Heart left ventricle (tissue), 16 donors: ENCODE measurements around the gene IFNAR1. TPM values are rescaled to one million over a fixed set of nuclear protein-coding genes. Genes with fewer than 3 reads are reported as not detected.

Experiments used
- ATAC-seq, 4 donors: fragments of 200-7000 bp; cut with Tn5 transposase; one replicate each; pipeline ENCODE4 v1.9.1; 2020 to 2022; ENCODE audit warnings: moderate library complexity in 4 of 4, mild to moderate bottlenecking in 3 of 4, moderate number of reproducible peaks in 1 of 4
- DNase-seq, 5 donors: peaks; one replicate each; pipeline ENCODE4 v3.0.0-alpha.2; 2020
- H3K27ac ChIP-seq, 12 donors: fragments of 200-600 bp; sonication (generic) in 4 of 12; one replicate each; pipeline versions ENCODE4 v1.5.0 to v1.8.0; 2016 to 2022; ENCODE audit warnings: mild to moderate bottlenecking in 2 of 12
- H3K27me3 ChIP-seq, 9 donors: fragments of 200-600 bp; sonication (generic) in 2 of 9; one replicate each; pipeline versions ENCODE4 v1.5.1 to v1.8.0; 2016 to 2022; ENCODE audit warnings: mild to moderate bottlenecking in 3 of 9
- H3K36me3 ChIP-seq, 9 donors: fragments of 200-600 bp; sonication (generic) in 2 of 9; one replicate each; pipeline versions ENCODE4 v1.5.0 to v1.8.0; 2018 to 2022; ENCODE audit warnings: mild to moderate bottlenecking in 2 of 9
- H3K4me1 ChIP-seq, 12 donors: fragments of 200-600 bp; sonication (generic) in 4 of 12; one replicate each; pipeline versions ENCODE4 v1.5.0 to v1.8.0; 2016 to 2022; ENCODE audit warnings: mild to moderate bottlenecking in 3 of 12
- H3K4me3 ChIP-seq, 12 donors: fragments of 200-600 bp; sonication (generic) in 4 of 12; one replicate each; pipeline versions ENCODE4 v1.5.0 to v1.8.0; 2017 to 2022; ENCODE audit warnings: mild to moderate bottlenecking in 9 of 12, moderate library complexity in 4 of 12
- H3K9me3 ChIP-seq, 12 donors: fragments of 200-600 bp; sonication (generic) in 4 of 12; one replicate each; pipeline versions ENCODE4 v1.5.0 to v1.8.0; 2016 to 2022; ENCODE audit warnings: mild to moderate bottlenecking in 1 of 12
- POLR2A ChIP-seq, 2 donors: fragments of 450-650 bp; IDR thresholded peaks; one replicate each; pipeline ENCODE4 v1.6.1; 2017; ENCODE audit warnings: antibody characterized with exemption in 2 of 2, mild to moderate bottlenecking in 2 of 2, moderate library complexity in 2 of 2
- WGBS, 4 donors: extraction: QIAGEN DNeasy Blood & Tissue Kit in 2 of 4; methylation state at CpG; one replicate each; pipeline versions ENCODE4 v1.1.5 to v1.1.7; 2013 to 2018; 5-methylcytosine and 5-hydroxymethylcytosine counted together
- intact Hi-C, 10 donors: fragments of 100-400 bp; cut with DNase I; formaldehyde crosslinking; loops; one replicate each; pipeline versions ENCODE4 v1.11.1 to v1.14.2; 2022
- polyA plus RNA-seq, 2 donors: library from polyadenylated mRNA; stranded (reverse); fragments of 200-250 nt; gene quantifications; one replicate each; pipeline ENCODE4 v1.2.3, GENCODE V29; 2013
- total RNA-seq, 9 donors: library from RNA; depleted of rRNA in 2 of 9; stranded (reverse); fragments of >200 nt in 2 of 9; fragmentation: NEBNext Ultra II Directional in 3 of 9; extraction: Animal tissue kit (Norgen Biotek cat#: 25700) in 3 of 9; gene quantifications; one replicate each; pipeline versions ENCODE4 v1.1.0 to v1.2.4, GENCODE V29; 2016 to 2023
- TF ChIP-seq, protein P1 (sequence below), 12 donors: fragments of 200-600 bp; sonication (generic) in 4 of 12; IDR thresholded peaks; one replicate each; pipeline versions ENCODE4 v1.5.0 to v1.8.0; 2018 to 2022; ENCODE audit warnings: antibody characterized with exemption in 12 of 12, mild to moderate bottlenecking in 5 of 12
- donor health status: ischemic (EF 13 %, LVEDD 7.1; RV severe dilation, severe dysfunction).
- donor health status: healthy with polysubstance abuse.
- donor health status: DM: no; HTN: yes; CAD: no.
- donor health status: DM: no; HTN: no; CAD: no.
- donor health status: ischemic (EF 25% LVEDD 6.9; RV normal size, moderate dysfunction).
- donor health status: ischemic (EF 25% LVEDD 5.7; RV mildly dilated, moderate dysfunction).
- donor health status: healthy.
- donor health status: DM: yes; HTN: yes; CAD: no.
- donor health status: ischemic (EF 35%, LVEDD 5.7; RV mildly dilated, moderate dysfunction).
- donor health status: nonischemic (EF 11% LVEDD 7.7; RV severe dilation, severe dysfunction).
- donor health status: DM: yes; HTN: yes; CAD: no.
- donor health status: PGD.
- donor health status: ischemic (EF 29% LVEDD 5.4; RV normal size, mild dysfunction).
- donor health status: nonischemic (EF 23%, LVEDD 6.1; RV moderate dilation, normal function).

IFNAR1 gene
- total and polyA plus RNA-seq, 11 donors = 6.5 to 38.9 (median 22.5) TPM

GRCh38 chr21:33300701-33301631 lies 23.8 kb upstream of the IFNAR1 start:
- DNase-seq = peak in 3 of 5 donors; percentile 33 to 51 (median 47)
- no peaks in the 10 kb centered on the region for H3K9me3 ChIP-seq
- intact Hi-C loops = no loop called here
- no peak for TF ChIP-seq POLR2A (IDR thresholded peaks at IDR 0.05)
- TF ChIP-seq, protein P1, sequence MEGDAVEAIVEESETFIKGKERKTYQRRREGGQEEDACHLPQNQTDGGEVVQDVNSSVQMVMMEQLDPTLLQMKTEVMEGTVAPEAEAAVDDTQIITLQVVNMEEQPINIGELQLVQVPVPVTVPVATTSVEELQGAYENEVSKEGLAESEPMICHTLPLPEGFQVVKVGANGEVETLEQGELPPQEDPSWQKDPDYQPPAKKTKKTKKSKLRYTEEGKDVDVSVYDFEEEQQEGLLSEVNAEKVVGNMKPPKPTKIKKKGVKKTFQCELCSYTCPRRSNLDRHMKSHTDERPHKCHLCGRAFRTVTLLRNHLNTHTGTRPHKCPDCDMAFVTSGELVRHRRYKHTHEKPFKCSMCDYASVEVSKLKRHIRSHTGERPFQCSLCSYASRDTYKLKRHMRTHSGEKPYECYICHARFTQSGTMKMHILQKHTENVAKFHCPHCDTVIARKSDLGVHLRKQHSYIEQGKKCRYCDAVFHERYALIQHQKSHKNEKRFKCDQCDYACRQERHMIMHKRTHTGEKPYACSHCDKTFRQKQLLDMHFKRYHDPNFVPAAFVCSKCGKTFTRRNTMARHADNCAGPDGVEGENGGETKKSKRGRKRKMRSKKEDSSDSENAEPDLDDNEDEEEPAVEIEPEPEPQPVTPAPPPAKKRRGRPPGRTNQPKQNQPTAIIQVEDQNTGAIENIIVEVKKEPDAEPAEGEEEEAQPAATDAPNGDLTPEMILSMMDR (IDR thresholded peaks at IDR 0.05) = no peak
- ATAC-seq = peak in 3 of 4 donors; percentile 64 to 77 (median 77)
- H3K27ac ChIP-seq = peak overlapping the region; percentile 37 to 96 (median 68)
- H3K27me3 ChIP-seq = no peaks in the 10 kb centered on the region
- 47 to 57% (median 51%) methylated on average over 10 of the region's 10 CpGs for WGBS, 4 donors
- H3K4me1 ChIP-seq = peaks cover 0 to 72% (median 19%) of the 10 kb centered on the region in 12 donors
- H3K4me3 ChIP-seq = no peak overlapping the region
- H3K36me3 ChIP-seq = peaks cover 0 to 17% (median 8%) of the 10 kb centered on the region in 9 donors

DNA sequence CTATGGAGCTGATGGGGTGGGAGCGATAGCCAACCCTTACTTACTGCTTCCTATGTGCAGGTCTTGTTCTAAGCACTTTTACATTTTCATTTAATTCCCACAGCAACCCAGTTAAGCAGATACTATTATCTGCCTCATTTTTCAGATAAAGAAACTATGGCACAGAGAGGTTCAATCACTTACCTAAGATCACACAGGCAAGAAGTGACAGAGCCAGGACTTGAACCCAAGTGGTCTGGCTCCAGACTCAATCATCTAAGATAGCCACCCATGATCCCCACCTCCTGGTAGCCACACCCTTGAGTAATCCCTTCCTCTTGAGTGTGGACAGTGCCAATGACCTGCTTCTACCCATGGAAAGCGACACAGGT lies 23.2 kb upstream of the IFNAR1 start:
- intact Hi-C loops = no loop called here

GRCh38 chr21:33302055-33302454 lies 22.7 kb upstream of the IFNAR1 start:
- Histone ChIP-seq H3K4me3 (no peak overlapping the region), H3K27ac (peak overlapping the region in 10 of 12 donors; percentile 55 to 96 (median 70)), H3K4me1 (peaks cover 0 to 72% (median 19%) of the 10 kb centered on the region in 12 donors), H3K9me3 (no peaks in the 10 kb centered on the region), H3K36me3 (peaks cover 0 to 6% (median 0%) of the 10 kb centered on the region in 9 donors), H3K27me3 (no peaks in the 10 kb centered on the region)
- intact Hi-C loops = no loop called here
- 87 to 93% (median 92%) methylated on average over 7 of the region's 7 CpGs for WGBS, 4 donors
- DNase-seq (no peak), ATAC-seq (no peak)
- TF ChIP-seq POLR2A (IDR thresholded peaks at IDR 0.05) = no peak
- TF ChIP-seq, protein P1 (IDR thresholded peaks at IDR 0.05) = no peak

More for the DNA sequence above, 23.2 kb upstream of the IFNAR1 start:
- WGBS, 4 donors = 72 to 80% (median 74%) methylated on average over 2 of the region's 2 CpGs
- TF ChIP-seq, protein P1 (IDR thresholded peaks at IDR 0.05) = no peak
- no peak for TF ChIP-seq POLR2A (IDR thresholded peaks at IDR 0.05)
- DNase-seq (no peak), ATAC-seq (no peak)
- H3K27me3 ChIP-seq = no peaks in the 10 kb centered on the region
- H3K4me3 ChIP-seq = no peak overlapping the region
- no peaks in the 10 kb centered on the region for H3K9me3 ChIP-seq
- H3K27ac ChIP-seq = peak overlapping the region; percentile 37 to 96 (median 68)
- peaks cover 0 to 72% (median 19%) of the 10 kb centered on the region in 12 donors for H3K4me1 ChIP-seq
- peaks cover 0 to 10% (median 1%) of the 10 kb centered on the region in 9 donors for H3K36me3 ChIP-seq

- Histone ChIP-seq H3K4me3 (no peak overlapping the region), H3K4me1 (peaks cover 0 to 71% (median 19%) of the 10 kb centered on the region in 12 donors), H3K27me3 (no peaks in the 10 kb centered on the region), H3K36me3 (peaks cover 0 to 2% (median 0%) of the 10 kb centered on the region in 9 donors), H3K27ac (peak overlapping the region in 1 of 12 donors; percentile 96), H3K9me3 (no peaks in the 10 kb centered on the region)
- ATAC-seq (no peak), DNase-seq (no peak)
- TF ChIP-seq, protein P1 (IDR thresholded peaks at IDR 0.05) = no peak
- no peak for TF ChIP-seq POLR2A (IDR thresholded peaks at IDR 0.05)
- intact Hi-C loops = no loop called here
- 91 to 94% (median 92%) methylated on average over 7 of the region's 7 CpGs for WGBS, 4 donors
Measured at GRCh38 chr21:33302796-33303195, 22.0 kb upstream of the IFNAR1 start.
